Activated CD8-positive, alpha-beta T cell treated with anti-CD3 and anti-CD28 coated beads for 36 hours (primary cell): ENCODE measurements around the gene LRP10. TPM values are rescaled to one million over a fixed set of nuclear protein-coding genes. Genes with fewer than 3 reads are reported as not detected.

ENCODE experiments used
- ATAC-seq: fragments of 200-7000 bp; cut with Tn5 transposase; one replicate; pipeline ENCODE4 v1.10.0; 2021; ENCODE audit warnings: mild to moderate bottlenecking, moderate library complexity
- CTCF ChIA-PET: fragments of 350-600 bp; sonication (Branson Sonifier 250); formaldehyde crosslinking; loops from one replicate; lab custom pipeline; 2021; ENCODE audit warnings: antibody characterized with exemption; lab: Charles Lee
- POLR2A ChIA-PET: fragments of 350-600 bp; sonication (Branson Sonifier 250); formaldehyde crosslinking; loops from one replicate; lab custom pipeline; 2021; ENCODE audit warnings: antibody characterized with exemption; lab: Charles Lee
- DNase-seq: peaks from one replicate; pipeline ENCODE4 v3.0.0-alpha.2; 2020
- H3K27ac Mint-ChIP-seq: one replicate; pipeline ENCODE4 v1.8.0; 2021; ENCODE audit warnings: mild to moderate bottlenecking, mixed read lengths
- H3K27me3 Mint-ChIP-seq: one replicate; pipeline ENCODE4 v1.8.0; 2021; ENCODE audit warnings: mixed read lengths
- H3K36me3 Mint-ChIP-seq: one replicate; pipeline ENCODE4 v1.8.0; 2021; ENCODE audit warnings: low read depth, mixed read lengths
- H3K4me1 Mint-ChIP-seq: one replicate; pipeline ENCODE4 v1.8.0; 2021; ENCODE audit warnings: low read depth, mixed read lengths
- H3K4me3 Mint-ChIP-seq: one replicate; pipeline ENCODE4 v1.8.0; 2021; ENCODE audit warnings: mild to moderate bottlenecking, moderate library complexity, mixed read lengths
- H3K9me3 Mint-ChIP-seq: one replicate; pipeline ENCODE4 v1.8.0; 2021; ENCODE audit warnings: mixed read lengths
- intact Hi-C: fragments of 100-400 bp; cut with micrococcal nuclease; formaldehyde crosslinking; loops from one replicate; pipeline ENCODE4 v1.10.0; 2022
- total RNA-seq, 2 experiments: library from RNA; stranded (reverse); gene quantifications; one replicate each; pipeline ENCODE4 v1.2.3, GENCODE V29; 2021
- TF ChIP-seq, protein P1 (sequence below): fragments of 200-600 bp; IDR thresholded peaks from one replicate; pipeline ENCODE4 v1.8.0; 2022; ENCODE audit warnings: antibody characterized with exemption, mild to moderate bottlenecking

LRP10 gene
- total RNA-seq, 2 experiments from 2014 or later = 18.7 to 21.0 TPM

DNA sequence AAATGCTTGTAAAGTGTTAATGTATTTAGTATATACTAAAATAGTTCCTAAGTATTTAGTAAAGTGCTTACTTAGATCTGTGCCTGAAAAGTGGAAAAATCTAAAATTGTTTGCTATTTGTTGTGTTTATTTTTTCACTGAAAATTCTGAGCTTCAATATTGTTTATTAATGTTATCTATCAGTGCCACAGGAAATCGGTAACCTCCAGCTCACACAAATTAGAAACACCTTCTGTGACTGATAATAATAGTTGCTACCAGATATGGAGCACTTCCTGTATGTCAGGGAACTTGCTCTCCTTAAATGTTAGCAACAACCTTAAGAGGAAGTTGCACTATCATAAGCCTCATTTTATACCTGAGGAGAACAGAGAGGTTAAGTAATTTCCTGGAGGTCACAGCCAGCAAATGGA, 723 bp upstream of the LRP10 start:
- CTCF ChIA-PET = interaction anchor here (0.6 to 6.2 kb wide), 19 partner anchors 10 to 314 kb away, joined by 3 to 187 read pairs (median 5); partner anchors contain the start of gene REM2
- POLR2A ChIA-PET = interaction anchor here (0.6 to 4.2 kb wide), 15 partner anchors 11 to 339 kb away, joined by 3 to 16 read pairs (median 5); partner anchors contain the start of genes HAUS4, PRMT5, RBM23 and REM2
- ATAC-seq (no peak), DNase-seq (no peak)
- TF ChIP-seq, protein P1, sequence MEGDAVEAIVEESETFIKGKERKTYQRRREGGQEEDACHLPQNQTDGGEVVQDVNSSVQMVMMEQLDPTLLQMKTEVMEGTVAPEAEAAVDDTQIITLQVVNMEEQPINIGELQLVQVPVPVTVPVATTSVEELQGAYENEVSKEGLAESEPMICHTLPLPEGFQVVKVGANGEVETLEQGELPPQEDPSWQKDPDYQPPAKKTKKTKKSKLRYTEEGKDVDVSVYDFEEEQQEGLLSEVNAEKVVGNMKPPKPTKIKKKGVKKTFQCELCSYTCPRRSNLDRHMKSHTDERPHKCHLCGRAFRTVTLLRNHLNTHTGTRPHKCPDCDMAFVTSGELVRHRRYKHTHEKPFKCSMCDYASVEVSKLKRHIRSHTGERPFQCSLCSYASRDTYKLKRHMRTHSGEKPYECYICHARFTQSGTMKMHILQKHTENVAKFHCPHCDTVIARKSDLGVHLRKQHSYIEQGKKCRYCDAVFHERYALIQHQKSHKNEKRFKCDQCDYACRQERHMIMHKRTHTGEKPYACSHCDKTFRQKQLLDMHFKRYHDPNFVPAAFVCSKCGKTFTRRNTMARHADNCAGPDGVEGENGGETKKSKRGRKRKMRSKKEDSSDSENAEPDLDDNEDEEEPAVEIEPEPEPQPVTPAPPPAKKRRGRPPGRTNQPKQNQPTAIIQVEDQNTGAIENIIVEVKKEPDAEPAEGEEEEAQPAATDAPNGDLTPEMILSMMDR = no peak
- H3K27ac Mint-ChIP-seq = peak overlapping the region; percentile 100
- H3K4me1 Mint-ChIP-seq = peaks cover 25% of the 10 kb centered on the region
- no peaks in the 10 kb centered on the region for H3K9me3 Mint-ChIP-seq
- H3K4me3 Mint-ChIP-seq = peak overlapping the region; percentile 93
- peaks cover 8% of the 10 kb centered on the region for H3K36me3 Mint-ChIP-seq
- intact Hi-C loops = loop anchor here (5.0 kb wide), 1 partner anchor 46 kb away; the partner anchor contains the start of gene RBM23
- no peaks in the 10 kb centered on the region for H3K27me3 Mint-ChIP-seq

DNA sequence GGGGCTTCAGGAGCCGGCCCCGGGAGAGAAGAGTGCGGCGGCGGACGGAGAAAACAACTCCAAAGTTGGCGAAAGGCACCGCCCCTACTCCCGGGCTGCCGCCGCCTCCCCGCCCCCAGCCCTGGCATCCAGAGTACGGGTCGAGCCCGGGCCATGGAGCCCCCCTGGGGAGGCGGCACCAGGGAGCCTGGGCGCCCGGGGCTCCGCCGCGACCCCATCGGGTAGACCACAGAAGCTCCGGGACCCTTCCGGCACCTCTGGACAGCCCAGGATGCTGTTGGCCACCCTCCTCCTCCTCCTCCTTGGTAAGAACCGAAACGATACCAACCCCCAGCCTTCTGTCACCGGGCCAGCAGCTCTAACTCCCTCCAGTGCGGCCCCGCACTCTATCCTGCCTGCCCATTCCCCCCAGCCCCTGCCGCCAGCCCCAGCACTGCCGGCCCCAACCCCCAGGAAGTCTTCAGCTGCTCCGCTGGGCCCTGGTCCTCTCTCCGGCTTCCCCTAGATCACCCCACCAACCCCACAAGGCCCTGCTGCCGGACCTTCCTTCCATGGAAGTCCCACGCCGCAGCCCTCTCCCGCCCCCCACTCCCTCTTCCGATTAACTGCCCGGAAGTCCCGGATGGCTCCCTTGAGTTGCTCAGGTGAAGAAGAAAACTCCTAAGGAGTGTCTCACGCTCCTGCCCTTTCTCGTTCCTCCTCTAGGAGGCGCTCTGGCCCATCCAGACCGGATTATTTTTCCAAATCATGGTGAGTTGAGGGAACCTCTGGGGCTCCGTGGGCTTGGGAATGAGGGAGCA, 693 bp downstream of the LRP10 start:
- DNase-seq (peak; percentile 78), ATAC-seq (peak; percentile 22)
- ChIA-PET POLR2A (interaction anchor here (0.6 to 4.2 kb wide), 13 partner anchors 11 to 316 kb away, joined by 3 to 16 read pairs (median 5); partner anchors contain the start of genes DAD1, HAUS4, PRMT5 and RBM23), CTCF (interaction anchor here (0.5 to 6.2 kb wide), 38 partner anchors 11 to 1232 kb away, joined by 3 to 187 read pairs (median 4); partner anchors contain the start of genes HAUS4, OXA1L, PRMT5 and RBM23)
- peak overlapping the region; percentile 79 for H3K27ac Mint-ChIP-seq
- TF ChIP-seq, protein P1 = peak; percentile 91
- H3K27me3 Mint-ChIP-seq = no peaks in the 10 kb centered on the region
- peaks cover 11% of the 10 kb centered on the region for H3K36me3 Mint-ChIP-seq
- H3K4me3 Mint-ChIP-seq = peak overlapping the region; percentile 93
- intact Hi-C loops = loop anchor here (5.0 kb wide), 1 partner anchor 45 kb away; the partner anchor contains the start of gene RBM23
- no peaks in the 10 kb centered on the region for H3K9me3 Mint-ChIP-seq
- H3K4me1 Mint-ChIP-seq = peaks cover 25% of the 10 kb centered on the region

DNA sequence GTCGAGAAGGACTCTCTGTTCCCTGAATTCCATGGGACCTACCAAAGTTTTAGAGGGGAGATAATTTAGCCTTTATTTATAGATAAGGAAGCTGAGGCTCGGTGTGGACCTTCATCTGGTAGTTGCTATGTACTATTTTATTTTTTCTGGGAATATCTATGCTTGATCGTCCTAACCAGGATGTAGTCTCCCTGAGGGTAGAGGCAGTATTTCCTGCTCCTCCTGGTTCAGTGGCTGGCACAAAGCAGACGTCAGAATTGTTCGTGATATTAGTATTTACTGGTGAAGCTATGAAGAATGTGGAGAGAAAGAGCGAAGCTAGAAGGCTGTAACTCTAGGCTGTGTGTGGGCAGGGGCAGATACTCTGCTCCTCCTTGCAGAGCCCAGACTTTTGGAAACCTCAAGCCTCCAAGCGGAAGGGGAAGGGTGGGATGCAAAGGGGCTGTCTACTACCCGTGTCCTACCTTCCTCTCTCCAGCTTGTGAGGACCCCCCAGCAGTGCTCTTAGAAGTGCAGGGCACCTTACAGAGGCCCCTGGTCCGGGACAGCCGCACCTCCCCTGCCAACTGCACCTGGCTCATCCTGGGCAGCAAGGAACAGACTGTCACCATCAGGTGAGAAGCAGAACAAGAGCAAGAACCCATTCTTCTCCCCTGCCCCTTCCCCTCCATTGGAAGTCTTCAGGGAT, 1.4 kb downstream of the LRP10 start:
- ChIA-PET POLR2A (interaction anchor here (0.6 to 4.2 kb wide), 8 partner anchors 11 to 317 kb away, joined by 3 to 16 read pairs (median 5); partner anchors contain the start of genes DAD1, RBM23 and REM2), CTCF (interaction anchor here (0.5 to 6.2 kb wide), 37 partner anchors 12 to 470 kb away, joined by 3 to 187 read pairs (median 5); partner anchors contain the start of genes HAUS4, OXA1L, PRMT5 and RBM23)
- H3K27ac Mint-ChIP-seq = peak overlapping the region; percentile 79
- H3K9me3 Mint-ChIP-seq = no peaks in the 10 kb centered on the region
- H3K4me1 Mint-ChIP-seq = peaks cover 25% of the 10 kb centered on the region
- TF ChIP-seq, protein P1 = peak; percentile 28
- peaks cover 11% of the 10 kb centered on the region for H3K36me3 Mint-ChIP-seq
- H3K27me3 Mint-ChIP-seq = no peaks in the 10 kb centered on the region
- intact Hi-C loops = loop anchor here (5.0 kb wide), 1 partner anchor 44 kb away; the partner anchor contains the start of gene RBM23
- ATAC-seq (no peak), DNase-seq (no peak)
- H3K4me3 Mint-ChIP-seq = peak overlapping the region; percentile 93

DNA sequence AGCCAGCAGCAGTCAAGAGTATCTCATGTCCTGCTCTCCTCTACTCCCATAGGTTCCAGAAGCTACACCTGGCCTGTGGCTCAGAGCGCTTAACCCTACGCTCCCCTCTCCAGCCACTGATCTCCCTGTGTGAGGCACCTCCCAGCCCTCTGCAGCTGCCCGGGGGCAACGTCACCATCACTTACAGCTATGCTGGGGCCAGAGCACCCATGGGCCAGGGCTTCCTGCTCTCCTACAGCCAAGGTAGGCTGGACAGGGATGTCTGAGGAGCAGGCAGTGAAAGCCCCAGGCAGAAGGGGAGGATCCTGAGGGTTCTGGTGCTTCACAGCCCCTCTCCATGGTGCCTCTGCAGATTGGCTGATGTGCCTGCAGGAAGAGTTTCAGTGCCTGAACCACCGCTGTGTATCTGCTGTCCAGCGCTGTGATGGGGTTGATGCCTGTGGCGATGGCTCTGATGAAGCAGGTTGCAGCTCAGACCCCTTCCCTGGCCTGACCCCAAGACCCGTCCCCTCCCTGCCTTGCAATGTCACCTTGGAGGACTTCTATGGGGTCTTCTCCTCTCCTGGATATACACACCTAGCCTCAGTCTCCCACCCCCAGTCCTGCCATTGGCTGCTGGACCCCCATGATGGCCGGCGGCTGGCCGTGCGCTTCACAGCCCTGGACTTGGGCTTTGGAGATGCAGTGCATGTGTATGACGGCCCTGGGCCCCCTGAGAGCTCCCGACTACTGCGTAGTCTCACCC, 3.6 kb downstream of the LRP10 start:
- intact Hi-C loops = no loop called here
- Mint-ChIP-seq H3K27me3 (no peaks in the 10 kb centered on the region), H3K4me1 (peaks cover 25% of the 10 kb centered on the region), H3K36me3 (peaks cover 11% of the 10 kb centered on the region), H3K27ac (no peak overlapping the region), H3K9me3 (no peaks in the 10 kb centered on the region), H3K4me3 (no peak overlapping the region)
- ChIA-PET POLR2A (interaction anchor here (0.6 kb wide), 1 partner anchor 53 kb away, joined by 3 read pairs; no protein-coding TSS in a partner anchor), CTCF (interaction anchor here (0.9 to 6.2 kb wide), 4 partner anchors 11 to 51 kb away, joined by 3 to 187 read pairs (median 24); partner anchors contain the start of gene REM2)
- no peak for DNase-seq
- ATAC-seq = no peak
- TF ChIP-seq, protein P1 = no peak
